Thoracic aorta (tissue), 2 donors: ENCODE results near the gene IP6K1. TPM values are rescaled to one million over a fixed set of nuclear protein-coding genes. Genes with fewer than 3 reads are reported as not detected.

Experiments used
- ATAC-seq: fragments of 150-250 bp; one replicate; pipeline ENCODE4 v1.8.0; 2017; ENCODE audit warnings: low read depth; ENCODE audit not compliant: insufficient number of reproducible peaks, low FRiP score
- DNase-seq: peaks from one replicate; pipeline ENCODE4 v3.0.0-alpha.2; 2020; ENCODE audit warnings: low spot score
- H3K27ac ChIP-seq, 2 donors: fragments of 200-600 bp; sonication (generic); 1 replicate in 1 of 2; 2 replicates in 1 of 2; pipeline ENCODE4 v1.5.1; 2016; ENCODE audit warnings: mild to moderate bottlenecking in 2 of 2, moderate library complexity in 2 of 2
- H3K27me3 ChIP-seq: fragments of 200-600 bp; sonication (generic); replicated peaks from 2 replicates; pipeline ENCODE4 v1.6.0; 2016; ENCODE audit warnings: mild to moderate bottlenecking; ENCODE audit not compliant: insufficient read depth
- H3K36me3 ChIP-seq: fragments of 200-600 bp; sonication (generic); one replicate; pipeline ENCODE4 v1.5.1; 2016
- H3K4me1 ChIP-seq, 2 donors: fragments of 200-600 bp; sonication (generic); 1 replicate in 1 of 2; 2 replicates in 1 of 2; pipeline versions ENCODE4 v1.5.1 to v1.6.0; 2016; ENCODE audit warnings: low read depth in 2 of 2, mild to moderate bottlenecking in 1 of 2; ENCODE audit not compliant: control insufficient read depth in 1 of 2
- H3K4me3 ChIP-seq: fragments of 200-600 bp; sonication (generic); 2 replicates; pipeline ENCODE4 v1.5.1; 2016; ENCODE audit warnings: mild to moderate bottlenecking
- H3K9me3 ChIP-seq: fragments of 200-600 bp; sonication (generic); 2 replicates; pipeline ENCODE4 v1.5.1; 2016
- total RNA-seq, 2 donors: library from RNA; depleted of rRNA; stranded (reverse); fragments of >200 nt; gene quantifications; one replicate each; pipeline versions ENCODE4 v1.1.0 to v1.2.3, GENCODE V29; 2016
- TF ChIP-seq, protein P1 (sequence below): fragments of 200-600 bp; sonication (generic); IDR thresholded peaks from one replicate; pipeline ENCODE4 v1.5.1; 2019; ENCODE audit warnings: antibody characterized with exemption

IP6K1 gene
- total RNA-seq, 2 donors from 2014 or later, result 56.6 to 69.0 TPM

DNA sequence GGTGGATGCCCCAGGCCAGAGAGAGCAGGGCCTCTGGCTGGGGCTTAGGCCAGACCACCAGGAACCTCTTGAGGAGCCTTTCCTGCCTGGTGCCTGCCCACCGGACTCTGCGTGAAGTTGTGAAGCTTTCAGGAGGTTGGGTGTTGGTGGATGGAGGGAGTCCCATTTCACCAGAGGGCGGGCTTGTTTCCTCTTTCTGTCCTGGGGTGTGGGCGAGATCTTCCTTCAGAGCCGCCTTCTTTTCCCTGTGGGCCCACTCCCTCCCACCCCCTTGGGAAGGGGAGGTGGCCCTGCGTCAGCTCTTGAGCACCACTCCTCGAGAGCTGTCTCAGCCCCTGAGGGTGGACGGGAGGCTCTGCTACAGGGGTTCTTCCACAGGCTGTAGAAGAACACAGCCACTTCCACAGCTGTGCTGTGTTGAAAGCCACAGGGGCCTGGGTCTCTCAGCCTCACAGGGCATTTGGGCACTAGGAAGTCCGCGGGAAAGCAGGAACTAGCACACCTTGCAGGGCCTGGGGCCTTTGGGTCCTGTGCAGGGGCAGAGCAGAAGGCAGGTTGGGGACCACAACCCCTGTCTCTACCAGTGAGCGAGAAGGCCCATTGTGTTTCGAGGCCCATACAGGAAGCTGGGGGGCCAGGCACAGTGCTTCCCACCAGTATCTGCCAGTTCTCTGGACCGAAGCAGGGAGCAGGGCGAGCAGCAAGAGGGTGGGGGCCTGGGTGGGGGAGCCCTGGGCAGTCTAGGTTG, 69.0 kb downstream of the IP6K1 start:
- no peak for DNase-seq

DNA sequence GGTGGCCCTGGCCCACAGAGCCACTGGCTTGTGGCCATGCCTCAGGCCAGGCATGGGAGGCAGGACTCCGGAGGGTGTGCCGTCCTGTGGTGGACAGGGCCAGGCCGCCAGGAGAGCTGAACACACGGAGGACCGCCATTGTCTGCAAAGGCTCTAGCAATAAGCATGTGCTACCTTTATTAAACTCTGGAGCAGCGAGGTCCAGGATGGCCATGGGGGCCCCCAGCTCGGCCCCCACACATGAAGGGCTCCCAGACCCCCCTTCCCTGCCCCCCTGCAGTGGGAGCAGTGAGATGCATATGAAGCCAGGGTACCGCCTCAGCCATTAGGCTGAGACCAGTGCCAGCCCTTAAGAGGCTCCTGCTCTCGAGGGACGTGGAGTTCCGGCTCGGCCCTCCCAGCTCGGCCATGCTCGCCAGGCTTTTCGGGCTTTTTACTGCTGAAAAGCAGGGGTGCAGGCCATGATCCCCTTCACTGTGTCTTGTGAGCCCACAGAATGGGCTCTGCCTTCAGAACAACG, 69.6 kb downstream of the IP6K1 start:
- Histone ChIP-seq H3K4me1 (peaks cover 7 to 18% of the 10 kb centered on the region in 2 donors), H3K9me3 (no peaks in the 10 kb centered on the region), H3K27me3 (no peaks in the 10 kb centered on the region), H3K4me3 (no peak overlapping the region), H3K36me3 (peaks cover 28% of the 10 kb centered on the region), H3K27ac (no peak overlapping the region)
- TF ChIP-seq, protein P1, sequence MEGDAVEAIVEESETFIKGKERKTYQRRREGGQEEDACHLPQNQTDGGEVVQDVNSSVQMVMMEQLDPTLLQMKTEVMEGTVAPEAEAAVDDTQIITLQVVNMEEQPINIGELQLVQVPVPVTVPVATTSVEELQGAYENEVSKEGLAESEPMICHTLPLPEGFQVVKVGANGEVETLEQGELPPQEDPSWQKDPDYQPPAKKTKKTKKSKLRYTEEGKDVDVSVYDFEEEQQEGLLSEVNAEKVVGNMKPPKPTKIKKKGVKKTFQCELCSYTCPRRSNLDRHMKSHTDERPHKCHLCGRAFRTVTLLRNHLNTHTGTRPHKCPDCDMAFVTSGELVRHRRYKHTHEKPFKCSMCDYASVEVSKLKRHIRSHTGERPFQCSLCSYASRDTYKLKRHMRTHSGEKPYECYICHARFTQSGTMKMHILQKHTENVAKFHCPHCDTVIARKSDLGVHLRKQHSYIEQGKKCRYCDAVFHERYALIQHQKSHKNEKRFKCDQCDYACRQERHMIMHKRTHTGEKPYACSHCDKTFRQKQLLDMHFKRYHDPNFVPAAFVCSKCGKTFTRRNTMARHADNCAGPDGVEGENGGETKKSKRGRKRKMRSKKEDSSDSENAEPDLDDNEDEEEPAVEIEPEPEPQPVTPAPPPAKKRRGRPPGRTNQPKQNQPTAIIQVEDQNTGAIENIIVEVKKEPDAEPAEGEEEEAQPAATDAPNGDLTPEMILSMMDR, result no peak
- ATAC-seq (no peak), DNase-seq (no peak)

More for the DNA sequence above, 69.0 kb downstream of the IP6K1 start:
- Histone ChIP-seq H3K36me3 (peaks cover 23% of the 10 kb centered on the region), H3K9me3 (no peaks in the 10 kb centered on the region), H3K4me1 (peaks cover 8 to 20% of the 10 kb centered on the region in 2 donors), H3K4me3 (no peak overlapping the region), H3K27ac (no peak overlapping the region), H3K27me3 (no peaks in the 10 kb centered on the region)
- ATAC-seq, result no peak
- TF ChIP-seq, protein P1, result no peak

DNA sequence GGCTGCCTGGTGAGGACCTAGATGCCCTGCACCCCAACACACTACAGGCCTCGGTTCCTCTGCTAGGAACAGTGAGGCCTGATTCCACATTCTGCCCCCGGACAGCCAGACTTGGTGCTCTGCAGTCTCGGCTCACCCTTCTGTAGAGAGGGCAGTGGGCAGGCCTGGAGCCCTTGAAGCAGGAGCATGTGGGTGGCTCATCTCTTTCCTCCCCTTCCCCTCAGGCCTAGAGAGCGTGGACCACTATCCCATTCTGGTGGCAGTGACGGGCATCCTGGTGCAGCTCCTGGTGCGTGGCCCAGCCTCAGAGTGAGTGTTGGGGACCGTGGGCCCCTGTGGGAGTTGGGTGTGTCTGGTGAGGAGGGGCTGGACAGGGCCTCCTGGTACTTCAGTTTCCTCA, 70.2 kb downstream of the IP6K1 start:
- Histone ChIP-seq H3K27ac (no peak overlapping the region), H3K27me3 (no peaks in the 10 kb centered on the region), H3K4me1 (peaks cover 7 to 18% of the 10 kb centered on the region in 2 donors), H3K4me3 (no peak overlapping the region), H3K9me3 (no peaks in the 10 kb centered on the region), H3K36me3 (peaks cover 28% of the 10 kb centered on the region)
- ATAC-seq (no peak), DNase-seq (no peak)
- TF ChIP-seq, protein P1, result no peak

- ATAC-seq (no peak), DNase-seq (no peak)
- Histone ChIP-seq H3K27ac (no peak overlapping the region), H3K9me3 (no peaks in the 10 kb centered on the region), H3K4me3 (no peak overlapping the region), H3K36me3 (peaks cover 30% of the 10 kb centered on the region), H3K27me3 (no peaks in the 10 kb centered on the region), H3K4me1 (peaks cover 7 to 18% of the 10 kb centered on the region in 2 donors)
- TF ChIP-seq, protein P1, result no peak
These were observed 70.7 kb downstream of the IP6K1 start for GRCh38 chr3:49715611-49716121.

GRCh38 chr3:49714728-49715550, 71.4 kb downstream of the IP6K1 start:
- DNase-seq, result no peak
- H3K4me3 ChIP-seq, result no peak overlapping the region
- no peak overlapping the region for H3K27ac ChIP-seq
- H3K9me3 ChIP-seq, result no peaks in the 10 kb centered on the region
- peaks cover 7 to 12% of the 10 kb centered on the region in 2 donors for H3K4me1 ChIP-seq
- peaks cover 30% of the 10 kb centered on the region for H3K36me3 ChIP-seq
- no peaks in the 10 kb centered on the region for H3K27me3 ChIP-seq
- TF ChIP-seq, protein P1, result no peak
- ATAC-seq, result no peak
